Neural cell (in vitro differentiated cells): ENCODE measurements around the gene KLHDC2. TPM values are rescaled to one million over a fixed set of nuclear protein-coding genes. Genes with fewer than 3 reads are reported as not detected.

Experiments
- H2AFZ ChIP-seq: fragments of 200-600, 300-800 bp; sonication (generic), shearing (Covaris generic); 2 replicates; pipeline ENCODE4 v1.6.0; 2014; ENCODE audit warnings: low read depth, mild to moderate bottlenecking, antibody characterized with exemption, low read length, moderate library complexity
- H3F3A ChIP-seq: fragments of 200-600 bp; shearing (Covaris generic); 2 replicates; pipeline ENCODE4 v1.6.1; 2016; ENCODE audit warnings: mild to moderate bottlenecking, moderate library complexity, mixed read lengths, antibody characterized with exemption, low read length; ENCODE audit not compliant: insufficient read depth, poor library complexity, severe bottlenecking
- H3K27ac ChIP-seq: fragments of 200-600, 300-800 bp; sonication (generic), shearing (Covaris generic); 2 replicates; pipeline ENCODE4 v1.5.1; 2014; ENCODE audit warnings: mild to moderate bottlenecking, low read length, moderate library complexity
- H3K27me3 ChIP-seq: fragments of 300-800, 200-600 bp; sonication (generic), shearing (Covaris generic); 2 replicates; pipeline ENCODE4 v1.6.0; 2014; ENCODE audit warnings: mild to moderate bottlenecking, low read depth, low read length, moderate library complexity; ENCODE audit not compliant: insufficient read depth
- H3K36me3 ChIP-seq: fragments of 300-800, 200-600 bp; sonication (generic), shearing (Covaris generic); 2 replicates; pipeline ENCODE4 v1.5.1; 2014; ENCODE audit warnings: mild to moderate bottlenecking, antibody characterized with exemption, low read length, moderate library complexity; ENCODE audit not compliant: insufficient read depth
- H3K4me2 ChIP-seq: fragments of 300-800, 200-600 bp; sonication (generic), shearing (Covaris generic); 2 replicates; pipeline ENCODE4 v1.6.0; 2014; ENCODE audit warnings: mild to moderate bottlenecking, low read length
- H3K4me3 ChIP-seq: fragments of 300-800, 200-600 bp; sonication (generic), shearing (Covaris generic); 2 replicates; pipeline ENCODE4 v1.5.1; 2014; ENCODE audit warnings: mild to moderate bottlenecking, low read length, moderate library complexity
- H3K79me2 ChIP-seq: fragments of 200-600 bp; shearing (Covaris generic); replicated peaks from 2 replicates; pipeline ENCODE4 v1.6.0; 2014; ENCODE audit warnings: mild to moderate bottlenecking, low read length, moderate library complexity; ENCODE audit not compliant: insufficient read depth
- H3K9ac ChIP-seq: fragments of 300-800, 200-600 bp; sonication (generic), shearing (Covaris generic); 2 replicates; pipeline ENCODE4 v1.6.1; 2016; ENCODE audit warnings: mild to moderate bottlenecking, low read length, mixed read lengths
- H3K9me2 ChIP-seq: fragments of 200-600 bp; shearing (Covaris generic); 2 replicates; pipeline ENCODE4 v1.6.1; 2016; ENCODE audit warnings: mild to moderate bottlenecking, low read length, mixed read lengths; ENCODE audit not compliant: insufficient read depth
- H3K9me3 ChIP-seq: fragments of 200-600, 300-800 bp; sonication (generic), shearing (Covaris generic); 2 replicates; pipeline ENCODE4 v1.6.1; 2016; ENCODE audit warnings: mild to moderate bottlenecking, mixed run types, low read length, moderate library complexity, mixed read lengths
- H4K20me1 ChIP-seq: fragments of 200-600 bp; shearing (Covaris generic); 2 replicates; pipeline ENCODE4 v1.6.1; 2016; ENCODE audit warnings: mild to moderate bottlenecking, mixed run types; ENCODE audit not compliant: insufficient read depth
- EP300 ChIP-seq: fragments of 450-650 bp; conservative IDR thresholded peaks from 2 replicates; pipeline ENCODE4 v1.6.1; 2014; ENCODE audit warnings: antibody characterized with exemption, mild to moderate bottlenecking, moderate library complexity; ENCODE audit not compliant: poor library complexity, severe bottlenecking
- EZH2 ChIP-seq: fragments of 200-600, 300-800 bp; shearing (Covaris generic), sonication (generic); IDR thresholded peaks from 2 replicates; pipeline ENCODE4 v1.6.1; 2014; ENCODE audit warnings: antibody characterized with exemption, low read length, borderline replicate concordance, mild to moderate bottlenecking; ENCODE audit not compliant: insufficient read depth, poor library complexity, severe bottlenecking
- MXI1 ChIP-seq: fragments of 450-650 bp; conservative IDR thresholded peaks from 2 replicates; pipeline ENCODE4 v1.6.1; 2014; ENCODE audit warnings: antibody characterized with exemption, mild to moderate bottlenecking; ENCODE audit not compliant: poor library complexity, severe bottlenecking
- POLR2AphosphoS5 ChIP-seq: IDR thresholded peaks from 2 replicates; pipeline ENCODE4 v1.6.1; 2012
- RAD21 ChIP-seq: fragments of 450-650 bp; conservative IDR thresholded peaks from 2 replicates; pipeline ENCODE4 v1.6.1; 2014; ENCODE audit warnings: antibody characterized with exemption, mild to moderate bottlenecking, moderate library complexity
- SMC3 ChIP-seq: fragments of 450-650 bp; conservative IDR thresholded peaks from 2 replicates; pipeline ENCODE4 v1.6.1; 2014; ENCODE audit warnings: antibody characterized with exemption, mild to moderate bottlenecking, moderate library complexity; ENCODE audit not compliant: poor library complexity
- TAF1 ChIP-seq: IDR thresholded peaks from 2 replicates; pipeline ENCODE4 v1.6.1; 2012; ENCODE audit warnings: low read depth
- polyA plus RNA-seq: library from polyadenylated mRNA; depleted of rRNA; stranded (reverse); fragments of >200 nt; gene quantifications from 2 replicates; pipeline ENCODE4 v1.2.3, GENCODE V29; 2014
- TF ChIP-seq, protein P1 (sequence below): IDR thresholded peaks from 2 replicates; pipeline ENCODE4 v1.6.1; 2012; ENCODE audit warnings: borderline replicate concordance
- TF ChIP-seq, protein P2 (sequence below): fragments of 450-650 bp; IDR thresholded peaks from 2 replicates; pipeline ENCODE4 v1.5.1; 2014; ENCODE audit warnings: antibody characterized with exemption, mild to moderate bottlenecking, moderate library complexity; ENCODE audit not compliant: poor library complexity, severe bottlenecking

Gene KLHDC2
- polyA plus RNA-seq, 1 donor from 2014 or later, result 290 TPM

DNA sequence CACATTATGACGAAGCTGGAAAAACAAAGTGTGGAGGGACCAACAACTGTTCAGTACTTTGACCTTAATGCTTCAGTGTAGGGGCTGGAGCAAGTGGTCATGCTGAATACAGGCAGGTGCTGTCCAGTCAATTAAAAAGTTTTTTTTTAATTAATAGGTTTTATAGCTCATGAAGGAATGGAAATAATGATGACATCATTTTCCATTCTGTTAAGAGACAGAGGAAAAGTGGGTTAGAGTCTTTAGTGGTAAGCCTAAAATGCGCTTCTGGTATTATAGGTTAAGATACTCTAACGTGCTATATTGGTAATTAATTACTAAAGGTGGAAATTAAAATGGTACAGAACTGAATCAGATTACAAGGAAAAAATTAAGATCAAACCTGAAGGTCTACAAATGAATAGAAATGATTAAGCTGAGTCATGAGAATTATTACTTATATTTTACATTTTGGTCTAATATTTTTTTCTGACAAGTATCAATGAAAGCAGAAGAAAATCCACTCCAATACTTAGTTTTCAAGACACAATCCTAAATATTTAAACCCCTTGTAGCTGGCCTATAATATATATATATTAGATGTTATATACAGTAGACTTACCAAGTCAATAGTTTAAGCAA, 15.6 kb downstream of the KLHDC2 start:
- TF ChIP-seq RAD21, result no peak
- no peak for TF ChIP-seq POLR2AphosphoS5
- TF ChIP-seq EP300, result no peak
- no peak for TF ChIP-seq SMC3
- no peak for TF ChIP-seq MXI1
- TF ChIP-seq, protein P1, sequence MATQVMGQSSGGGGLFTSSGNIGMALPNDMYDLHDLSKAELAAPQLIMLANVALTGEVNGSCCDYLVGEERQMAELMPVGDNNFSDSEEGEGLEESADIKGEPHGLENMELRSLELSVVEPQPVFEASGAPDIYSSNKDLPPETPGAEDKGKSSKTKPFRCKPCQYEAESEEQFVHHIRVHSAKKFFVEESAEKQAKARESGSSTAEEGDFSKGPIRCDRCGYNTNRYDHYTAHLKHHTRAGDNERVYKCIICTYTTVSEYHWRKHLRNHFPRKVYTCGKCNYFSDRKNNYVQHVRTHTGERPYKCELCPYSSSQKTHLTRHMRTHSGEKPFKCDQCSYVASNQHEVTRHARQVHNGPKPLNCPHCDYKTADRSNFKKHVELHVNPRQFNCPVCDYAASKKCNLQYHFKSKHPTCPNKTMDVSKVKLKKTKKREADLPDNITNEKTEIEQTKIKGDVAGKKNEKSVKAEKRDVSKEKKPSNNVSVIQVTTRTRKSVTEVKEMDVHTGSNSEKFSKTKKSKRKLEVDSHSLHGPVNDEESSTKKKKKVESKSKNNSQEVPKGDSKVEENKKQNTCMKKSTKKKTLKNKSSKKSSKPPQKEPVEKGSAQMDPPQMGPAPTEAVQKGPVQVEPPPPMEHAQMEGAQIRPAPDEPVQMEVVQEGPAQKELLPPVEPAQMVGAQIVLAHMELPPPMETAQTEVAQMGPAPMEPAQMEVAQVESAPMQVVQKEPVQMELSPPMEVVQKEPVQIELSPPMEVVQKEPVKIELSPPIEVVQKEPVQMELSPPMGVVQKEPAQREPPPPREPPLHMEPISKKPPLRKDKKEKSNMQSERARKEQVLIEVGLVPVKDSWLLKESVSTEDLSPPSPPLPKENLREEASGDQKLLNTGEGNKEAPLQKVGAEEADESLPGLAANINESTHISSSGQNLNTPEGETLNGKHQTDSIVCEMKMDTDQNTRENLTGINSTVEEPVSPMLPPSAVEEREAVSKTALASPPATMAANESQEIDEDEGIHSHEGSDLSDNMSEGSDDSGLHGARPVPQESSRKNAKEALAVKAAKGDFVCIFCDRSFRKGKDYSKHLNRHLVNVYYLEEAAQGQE, result no peak
- no peak for TF ChIP-seq EZH2
- TF ChIP-seq, protein P2, sequence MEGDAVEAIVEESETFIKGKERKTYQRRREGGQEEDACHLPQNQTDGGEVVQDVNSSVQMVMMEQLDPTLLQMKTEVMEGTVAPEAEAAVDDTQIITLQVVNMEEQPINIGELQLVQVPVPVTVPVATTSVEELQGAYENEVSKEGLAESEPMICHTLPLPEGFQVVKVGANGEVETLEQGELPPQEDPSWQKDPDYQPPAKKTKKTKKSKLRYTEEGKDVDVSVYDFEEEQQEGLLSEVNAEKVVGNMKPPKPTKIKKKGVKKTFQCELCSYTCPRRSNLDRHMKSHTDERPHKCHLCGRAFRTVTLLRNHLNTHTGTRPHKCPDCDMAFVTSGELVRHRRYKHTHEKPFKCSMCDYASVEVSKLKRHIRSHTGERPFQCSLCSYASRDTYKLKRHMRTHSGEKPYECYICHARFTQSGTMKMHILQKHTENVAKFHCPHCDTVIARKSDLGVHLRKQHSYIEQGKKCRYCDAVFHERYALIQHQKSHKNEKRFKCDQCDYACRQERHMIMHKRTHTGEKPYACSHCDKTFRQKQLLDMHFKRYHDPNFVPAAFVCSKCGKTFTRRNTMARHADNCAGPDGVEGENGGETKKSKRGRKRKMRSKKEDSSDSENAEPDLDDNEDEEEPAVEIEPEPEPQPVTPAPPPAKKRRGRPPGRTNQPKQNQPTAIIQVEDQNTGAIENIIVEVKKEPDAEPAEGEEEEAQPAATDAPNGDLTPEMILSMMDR, result no peak
- no peak for TF ChIP-seq TAF1
- Histone ChIP-seq H3K27me3 (no peaks in the 10 kb centered on the region), H4K20me1 (no peaks in the 10 kb centered on the region), H3K9me3 (no peaks in the 10 kb centered on the region), H3K79me2 (no peaks in the 10 kb centered on the region), H3K27ac (no peak overlapping the region), H3K4me3 (no peak overlapping the region), H3F3A (no peaks in the 10 kb centered on the region), H3K9ac (no peak overlapping the region), H2AFZ (no peak overlapping the region), H3K4me2 (no peak overlapping the region), H3K36me3 (peaks cover 42% of the 10 kb centered on the region), H3K9me2 (no peaks in the 10 kb centered on the region)

DNA sequence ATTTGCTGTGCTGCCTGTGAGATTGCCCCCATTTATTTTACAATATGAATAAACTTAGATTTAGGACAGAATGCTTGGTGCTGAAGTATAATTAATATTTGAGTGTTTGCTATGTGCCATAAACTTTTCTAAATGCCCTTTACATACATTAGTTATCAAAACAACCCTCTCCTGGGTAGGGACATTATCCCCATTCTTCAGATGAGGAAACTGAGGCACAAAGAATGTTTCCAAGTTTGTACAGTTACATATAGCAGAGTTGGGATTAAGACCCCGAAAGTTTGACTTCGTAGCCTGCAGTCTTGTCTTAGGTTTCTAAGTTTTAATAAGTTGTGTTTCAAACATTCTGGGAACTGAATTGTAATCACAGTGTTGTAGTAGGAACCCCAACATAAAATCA, 18.4 kb downstream of the KLHDC2 start:
- Histone ChIP-seq H4K20me1 (no peaks in the 10 kb centered on the region), H3K36me3 (peaks cover 21% of the 10 kb centered on the region), H3K9ac (no peak overlapping the region)

More for the DNA sequence above, 18.4 kb downstream of the KLHDC2 start:
- Histone ChIP-seq H3F3A (no peaks in the 10 kb centered on the region), H3K9me2 (no peaks in the 10 kb centered on the region), H3K79me2 (no peaks in the 10 kb centered on the region), H3K9me3 (no peaks in the 10 kb centered on the region), H3K27me3 (no peaks in the 10 kb centered on the region), H3K4me2 (no peak overlapping the region), H3K4me3 (no peak overlapping the region), H2AFZ (no peak overlapping the region), H3K27ac (no peak overlapping the region)
- TF ChIP-seq MXI1 (no peak), EZH2 (no peak), EP300 (no peak), SMC3 (no peak), POLR2AphosphoS5 (no peak), RAD21 (no peak), TAF1 (no peak)
- TF ChIP-seq, protein P2, result no peak
- TF ChIP-seq, protein P1, result no peak
